ENCODE measurements around the gene HS3ST5.

HS3ST5 gene, protein sequence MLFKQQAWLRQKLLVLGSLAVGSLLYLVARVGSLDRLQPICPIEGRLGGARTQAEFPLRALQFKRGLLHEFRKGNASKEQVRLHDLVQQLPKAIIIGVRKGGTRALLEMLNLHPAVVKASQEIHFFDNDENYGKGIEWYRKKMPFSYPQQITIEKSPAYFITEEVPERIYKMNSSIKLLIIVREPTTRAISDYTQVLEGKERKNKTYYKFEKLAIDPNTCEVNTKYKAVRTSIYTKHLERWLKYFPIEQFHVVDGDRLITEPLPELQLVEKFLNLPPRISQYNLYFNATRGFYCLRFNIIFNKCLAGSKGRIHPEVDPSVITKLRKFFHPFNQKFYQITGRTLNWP

GRCh38 chr6:114342826-114343781 lies at the start of gene HS3ST5:
HS3ST5 (minus strand) TSS chr6:114343023; CDS start chr6:114062845, 280,178 bp downstream.
- Mint-ChIP-seq H3K27me3 (ENCODE audit: low read depth) (peaks cover 53% of the 10 kb centered on the region), H3K4me1 (peaks cover 24% of the 10 kb centered on the region), H3K9me3 (no peaks in the 10 kb centered on the region), H3K4me3 (peak within 1 kb of the TSS; percentile 89 to 91 (median 90)), H3K36me3 (ENCODE audit: low read depth) (no peaks in the 10 kb centered on the region), H3K27ac (peak within 1 kb of the TSS in 2 of 3 experiments; percentile 13 to 42)
- TF ChIP-seq CTCF (IDR thresholded peaks at IDR 0.05; ENCODE audit: unreplicated experiment in 3 of 3), result peak; percentile 56 to 61 (median 57)

GRCh38 chr6:114390176-114390575 lies 47.4 kb upstream of the HS3ST5 start:
- H3K4me1 Mint-ChIP-seq, result no peaks in the 10 kb centered on the region
- no peaks in the 10 kb centered on the region for H3K36me3 Mint-ChIP-seq (ENCODE audit: low read depth)
- H3K27me3 Mint-ChIP-seq (ENCODE audit: low read depth), result peaks cover 5% of the 10 kb centered on the region
- no peak for TF ChIP-seq CTCF (IDR thresholded peaks at IDR 0.05; ENCODE audit: unreplicated experiment in 3 of 3)
- H3K4me3 Mint-ChIP-seq, result no peak overlapping the region
- H3K27ac Mint-ChIP-seq, result no peak overlapping the region
- H3K9me3 Mint-ChIP-seq, result no peaks in the 10 kb centered on the region

DNA sequence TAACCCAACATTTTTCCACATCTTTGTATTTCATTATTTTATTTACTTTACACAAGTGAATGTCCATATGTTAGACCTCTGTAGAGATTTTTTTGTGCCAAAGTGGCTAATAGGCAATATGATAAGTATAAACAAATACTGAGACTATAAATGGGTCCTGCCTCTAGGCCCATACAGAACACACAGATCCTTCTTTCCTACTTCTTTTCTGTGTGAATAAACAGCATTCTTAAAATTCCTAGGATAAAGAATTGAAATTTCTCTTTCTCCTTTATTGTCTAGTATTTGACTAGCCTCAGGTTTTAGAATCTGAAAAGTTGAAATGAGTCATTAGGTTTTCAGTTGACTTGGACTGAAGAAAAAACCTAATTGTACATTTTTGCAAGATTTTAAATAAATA lies 46.3 kb upstream of the HS3ST5 start:
- Mint-ChIP-seq H3K27me3 (ENCODE audit: low read depth) (peaks cover 5% of the 10 kb centered on the region), H3K27ac (no peak overlapping the region), H3K36me3 (ENCODE audit: low read depth) (no peaks in the 10 kb centered on the region), H3K4me3 (no peak overlapping the region), H3K9me3 (no peaks in the 10 kb centered on the region), H3K4me1 (no peaks in the 10 kb centered on the region)
- TF ChIP-seq CTCF (IDR thresholded peaks at IDR 0.05; ENCODE audit: unreplicated experiment in 3 of 3), result no peak

DNA sequence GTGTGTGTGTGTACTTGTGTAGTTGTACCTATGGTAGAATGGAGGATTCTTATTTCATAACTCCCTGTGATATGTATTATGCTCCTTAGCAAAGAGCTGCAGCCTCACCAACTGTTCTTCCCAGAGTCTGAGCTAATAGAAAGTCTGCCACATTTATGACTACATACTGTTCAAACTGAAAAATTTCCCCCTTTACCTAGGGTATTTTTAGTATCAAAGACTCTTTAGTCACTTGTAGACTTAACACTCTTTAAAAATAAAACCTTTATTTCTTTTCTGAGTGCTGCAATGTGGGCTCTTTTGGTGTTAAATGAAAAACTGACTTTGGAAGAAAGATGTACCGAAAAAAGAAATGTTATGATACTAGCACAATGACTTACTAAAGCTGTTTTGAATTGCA lies 39.6 kb upstream of the HS3ST5 start:
- Mint-ChIP-seq H3K27me3 (ENCODE audit: low read depth) (peaks cover 3% of the 10 kb centered on the region), H3K9me3 (no peaks in the 10 kb centered on the region), H3K36me3 (ENCODE audit: low read depth) (no peaks in the 10 kb centered on the region), H3K4me1 (no peaks in the 10 kb centered on the region), H3K27ac (no peak overlapping the region), H3K4me3 (no peak overlapping the region)
- no peak for TF ChIP-seq CTCF (IDR thresholded peaks at IDR 0.05; ENCODE audit: unreplicated experiment in 3 of 3)

DNA sequence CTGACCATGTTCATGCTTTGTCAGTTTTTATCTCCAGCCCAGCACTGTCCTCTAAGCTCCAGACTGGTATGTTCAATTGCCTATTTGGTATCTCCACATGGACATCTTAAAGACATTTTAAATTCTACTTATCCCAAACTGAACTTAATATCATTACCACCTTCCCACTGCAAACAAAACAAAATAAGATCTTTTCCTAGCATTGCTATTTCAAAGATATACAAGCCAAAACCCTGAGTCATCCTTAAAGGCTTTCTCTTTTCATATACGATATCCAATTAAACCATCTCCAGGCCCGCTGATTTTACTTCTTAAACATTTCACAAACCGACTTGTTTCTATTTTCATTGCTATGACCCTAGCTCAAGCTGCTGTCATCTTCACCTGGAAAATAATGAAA lies 35.1 kb upstream of the HS3ST5 start:
- Mint-ChIP-seq H3K4me1 (peaks cover 7% of the 10 kb centered on the region), H3K27me3 (ENCODE audit: low read depth) (peaks cover 3% of the 10 kb centered on the region), H3K4me3 (no peak overlapping the region), H3K36me3 (ENCODE audit: low read depth) (no peaks in the 10 kb centered on the region), H3K27ac (peak overlapping the region in 1 of 3 experiments; percentile 8), H3K9me3 (no peaks in the 10 kb centered on the region)
- no peak for TF ChIP-seq CTCF (IDR thresholded peaks at IDR 0.05; ENCODE audit: unreplicated experiment in 3 of 3)

All from nephron (organoid).